Stimulated activated CD4-positive, alpha-beta T cell treated with anti-CD3 and anti-CD28 coated beads, TNF-alpha, amount 100 ng/mL, for 1 hour (primary cell): ENCODE data around the gene GABBR2.

Source experiments
- DNase-seq, 3 donors: peaks; one replicate each; pipeline ENCODE4 v3.0.0-alpha.2; 2020; ENCODE audit warnings: low read depth in 3 of 3, low spot score in 1 of 3

The GABBR2 gene

GRCh38 chr9:98570055-98570454 lies 138.7 kb downstream of the GABBR2 start:
- no peak for DNase-seq

GRCh38 chr9:98569491-98569890 lies 139.2 kb downstream of the GABBR2 start:
- DNase-seq = no peak

- DNase-seq = no peak
These were observed 139.7 kb downstream of the GABBR2 start for GRCh38 chr9:98568909-98569469.

GRCh38 chr9:98568234-98568908 lies 140.4 kb downstream of the GABBR2 start:
- no peak for DNase-seq

GRCh38 chr9:98567540-98568233 lies 141.0 kb downstream of the GABBR2 start:
- DNase-seq = no peak

GRCh38 chr9:98565152-98566135 lies 143.3 kb downstream of the GABBR2 start:
- no peak for DNase-seq

GRCh38 chr9:98564714-98565113 lies 144.0 kb downstream of the GABBR2 start:
- no peak for DNase-seq

- no peak for DNase-seq
These were observed 144.7 kb downstream of the GABBR2 start for GRCh38 chr9:98563988-98564387.

- no peak for DNase-seq
These were observed 145.4 kb downstream of the GABBR2 start for GRCh38 chr9:98563212-98563907.

- no peak for DNase-seq
These were observed 149.2 kb downstream of the GABBR2 start for GRCh38 chr9:98559561-98559960.

GRCh38 chr9:98558575-98558974 lies 150.2 kb downstream of the GABBR2 start:
- no peak for DNase-seq

- DNase-seq = no peak
These were observed 152.2 kb downstream of the GABBR2 start for GRCh38 chr9:98556511-98556910.

- DNase-seq = no peak
These were observed 152.9 kb downstream of the GABBR2 start for GRCh38 chr9:98555651-98556465.

GRCh38 chr9:98554752-98555151 lies 154.0 kb downstream of the GABBR2 start:
- DNase-seq = no peak

- DNase-seq = no peak
These were observed 156.4 kb downstream of the GABBR2 start for GRCh38 chr9:98552331-98552730.

GRCh38 chr9:98551511-98552286 lies 157.0 kb downstream of the GABBR2 start:
- no peak for DNase-seq

GRCh38 chr9:98550206-98550820 lies 158.4 kb downstream of the GABBR2 start:
- no peak for DNase-seq

- DNase-seq = no peak
These were observed 159.3 kb downstream of the GABBR2 start for GRCh38 chr9:98549401-98549800.

- no peak for DNase-seq
These were observed 161.1 kb downstream of the GABBR2 start for GRCh38 chr9:98547606-98548005.
